ENCODE data around the gene KRTAP10-8. TPM values are rescaled to one million over a fixed set of nuclear protein-coding genes. Genes with fewer than 3 reads are reported as not detected.

Gene KRTAP10-8
- total and polyA plus RNA-seq, 2 experiments from 2014 or later: not detected

DNA sequence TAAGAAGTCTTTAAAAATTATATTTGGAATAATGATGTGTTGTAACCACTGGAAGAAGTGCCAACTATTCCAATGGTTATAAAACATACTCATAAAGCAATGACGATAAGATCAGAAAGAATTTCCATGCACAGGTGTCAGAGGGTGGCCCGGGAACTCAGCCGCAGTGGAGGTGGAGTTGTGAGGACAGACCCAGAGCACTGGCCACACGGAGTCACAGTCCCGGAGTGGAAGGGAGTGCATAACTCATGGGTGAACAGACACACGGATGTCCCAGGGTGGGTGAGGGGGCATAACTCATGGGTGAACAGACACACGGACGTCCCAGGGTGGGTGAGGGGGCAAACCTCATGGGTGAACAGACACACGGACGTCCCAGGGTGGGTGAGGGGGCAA lies 35.9 kb upstream of the KRTAP10-8 start:
- Histone ChIP-seq H3K4me3 (no peak overlapping the region), H4K20me1 (replicated peaks; ENCODE audit: insufficient read depth) (no peaks in the 10 kb centered on the region), H3K27ac (ENCODE audit: low read depth) (no peak overlapping the region), H2AFZ (no peak overlapping the region), H3K79me2 (replicated peaks; ENCODE audit: insufficient read depth) (no peaks in the 10 kb centered on the region), H3K27me3 (ENCODE audit: insufficient read depth) (no peaks in the 10 kb centered on the region), H3K4me2 (no peak overlapping the region), H3K36me3 (ENCODE audit: insufficient read depth) (no peaks in the 10 kb centered on the region), H3K4me1 (ENCODE audit: insufficient read depth) (no peaks in the 10 kb centered on the region), H3F3A (replicated peaks; ENCODE audit: low read depth) (no peaks in the 10 kb centered on the region), H3K9me2 (ENCODE audit: insufficient read depth) (no peaks in the 10 kb centered on the region)
- Mint-ChIP-seq H3K36me3 (ENCODE audit: low read depth) (peaks cover 7% of the 10 kb centered on the region), H3K4me1 (peaks cover 9% of the 10 kb centered on the region), H3K4me3 (no peak overlapping the region), H3K27ac (no peak overlapping the region), H3K9me3 (peaks cover 38% of the 10 kb centered on the region), H3K27me3 (ENCODE audit: insufficient read depth, low read depth, poor library complexity) (peaks cover 13% of the 10 kb centered on the region)
- DNase-seq (ENCODE audit: low spot score) (no peak), ATAC-seq (no peak)
- TF ChIP-seq, protein P1, sequence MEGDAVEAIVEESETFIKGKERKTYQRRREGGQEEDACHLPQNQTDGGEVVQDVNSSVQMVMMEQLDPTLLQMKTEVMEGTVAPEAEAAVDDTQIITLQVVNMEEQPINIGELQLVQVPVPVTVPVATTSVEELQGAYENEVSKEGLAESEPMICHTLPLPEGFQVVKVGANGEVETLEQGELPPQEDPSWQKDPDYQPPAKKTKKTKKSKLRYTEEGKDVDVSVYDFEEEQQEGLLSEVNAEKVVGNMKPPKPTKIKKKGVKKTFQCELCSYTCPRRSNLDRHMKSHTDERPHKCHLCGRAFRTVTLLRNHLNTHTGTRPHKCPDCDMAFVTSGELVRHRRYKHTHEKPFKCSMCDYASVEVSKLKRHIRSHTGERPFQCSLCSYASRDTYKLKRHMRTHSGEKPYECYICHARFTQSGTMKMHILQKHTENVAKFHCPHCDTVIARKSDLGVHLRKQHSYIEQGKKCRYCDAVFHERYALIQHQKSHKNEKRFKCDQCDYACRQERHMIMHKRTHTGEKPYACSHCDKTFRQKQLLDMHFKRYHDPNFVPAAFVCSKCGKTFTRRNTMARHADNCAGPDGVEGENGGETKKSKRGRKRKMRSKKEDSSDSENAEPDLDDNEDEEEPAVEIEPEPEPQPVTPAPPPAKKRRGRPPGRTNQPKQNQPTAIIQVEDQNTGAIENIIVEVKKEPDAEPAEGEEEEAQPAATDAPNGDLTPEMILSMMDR (conservative IDR thresholded peaks at IDR 0.05; ENCODE audit: low read depth in 2 of 2): no peak
- TF ChIP-seq, protein P2, sequence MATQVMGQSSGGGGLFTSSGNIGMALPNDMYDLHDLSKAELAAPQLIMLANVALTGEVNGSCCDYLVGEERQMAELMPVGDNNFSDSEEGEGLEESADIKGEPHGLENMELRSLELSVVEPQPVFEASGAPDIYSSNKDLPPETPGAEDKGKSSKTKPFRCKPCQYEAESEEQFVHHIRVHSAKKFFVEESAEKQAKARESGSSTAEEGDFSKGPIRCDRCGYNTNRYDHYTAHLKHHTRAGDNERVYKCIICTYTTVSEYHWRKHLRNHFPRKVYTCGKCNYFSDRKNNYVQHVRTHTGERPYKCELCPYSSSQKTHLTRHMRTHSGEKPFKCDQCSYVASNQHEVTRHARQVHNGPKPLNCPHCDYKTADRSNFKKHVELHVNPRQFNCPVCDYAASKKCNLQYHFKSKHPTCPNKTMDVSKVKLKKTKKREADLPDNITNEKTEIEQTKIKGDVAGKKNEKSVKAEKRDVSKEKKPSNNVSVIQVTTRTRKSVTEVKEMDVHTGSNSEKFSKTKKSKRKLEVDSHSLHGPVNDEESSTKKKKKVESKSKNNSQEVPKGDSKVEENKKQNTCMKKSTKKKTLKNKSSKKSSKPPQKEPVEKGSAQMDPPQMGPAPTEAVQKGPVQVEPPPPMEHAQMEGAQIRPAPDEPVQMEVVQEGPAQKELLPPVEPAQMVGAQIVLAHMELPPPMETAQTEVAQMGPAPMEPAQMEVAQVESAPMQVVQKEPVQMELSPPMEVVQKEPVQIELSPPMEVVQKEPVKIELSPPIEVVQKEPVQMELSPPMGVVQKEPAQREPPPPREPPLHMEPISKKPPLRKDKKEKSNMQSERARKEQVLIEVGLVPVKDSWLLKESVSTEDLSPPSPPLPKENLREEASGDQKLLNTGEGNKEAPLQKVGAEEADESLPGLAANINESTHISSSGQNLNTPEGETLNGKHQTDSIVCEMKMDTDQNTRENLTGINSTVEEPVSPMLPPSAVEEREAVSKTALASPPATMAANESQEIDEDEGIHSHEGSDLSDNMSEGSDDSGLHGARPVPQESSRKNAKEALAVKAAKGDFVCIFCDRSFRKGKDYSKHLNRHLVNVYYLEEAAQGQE (IDR thresholded peaks at IDR 0.05; ENCODE audit: unreplicated experiment): no peak
- TF ChIP-seq, protein P3, sequence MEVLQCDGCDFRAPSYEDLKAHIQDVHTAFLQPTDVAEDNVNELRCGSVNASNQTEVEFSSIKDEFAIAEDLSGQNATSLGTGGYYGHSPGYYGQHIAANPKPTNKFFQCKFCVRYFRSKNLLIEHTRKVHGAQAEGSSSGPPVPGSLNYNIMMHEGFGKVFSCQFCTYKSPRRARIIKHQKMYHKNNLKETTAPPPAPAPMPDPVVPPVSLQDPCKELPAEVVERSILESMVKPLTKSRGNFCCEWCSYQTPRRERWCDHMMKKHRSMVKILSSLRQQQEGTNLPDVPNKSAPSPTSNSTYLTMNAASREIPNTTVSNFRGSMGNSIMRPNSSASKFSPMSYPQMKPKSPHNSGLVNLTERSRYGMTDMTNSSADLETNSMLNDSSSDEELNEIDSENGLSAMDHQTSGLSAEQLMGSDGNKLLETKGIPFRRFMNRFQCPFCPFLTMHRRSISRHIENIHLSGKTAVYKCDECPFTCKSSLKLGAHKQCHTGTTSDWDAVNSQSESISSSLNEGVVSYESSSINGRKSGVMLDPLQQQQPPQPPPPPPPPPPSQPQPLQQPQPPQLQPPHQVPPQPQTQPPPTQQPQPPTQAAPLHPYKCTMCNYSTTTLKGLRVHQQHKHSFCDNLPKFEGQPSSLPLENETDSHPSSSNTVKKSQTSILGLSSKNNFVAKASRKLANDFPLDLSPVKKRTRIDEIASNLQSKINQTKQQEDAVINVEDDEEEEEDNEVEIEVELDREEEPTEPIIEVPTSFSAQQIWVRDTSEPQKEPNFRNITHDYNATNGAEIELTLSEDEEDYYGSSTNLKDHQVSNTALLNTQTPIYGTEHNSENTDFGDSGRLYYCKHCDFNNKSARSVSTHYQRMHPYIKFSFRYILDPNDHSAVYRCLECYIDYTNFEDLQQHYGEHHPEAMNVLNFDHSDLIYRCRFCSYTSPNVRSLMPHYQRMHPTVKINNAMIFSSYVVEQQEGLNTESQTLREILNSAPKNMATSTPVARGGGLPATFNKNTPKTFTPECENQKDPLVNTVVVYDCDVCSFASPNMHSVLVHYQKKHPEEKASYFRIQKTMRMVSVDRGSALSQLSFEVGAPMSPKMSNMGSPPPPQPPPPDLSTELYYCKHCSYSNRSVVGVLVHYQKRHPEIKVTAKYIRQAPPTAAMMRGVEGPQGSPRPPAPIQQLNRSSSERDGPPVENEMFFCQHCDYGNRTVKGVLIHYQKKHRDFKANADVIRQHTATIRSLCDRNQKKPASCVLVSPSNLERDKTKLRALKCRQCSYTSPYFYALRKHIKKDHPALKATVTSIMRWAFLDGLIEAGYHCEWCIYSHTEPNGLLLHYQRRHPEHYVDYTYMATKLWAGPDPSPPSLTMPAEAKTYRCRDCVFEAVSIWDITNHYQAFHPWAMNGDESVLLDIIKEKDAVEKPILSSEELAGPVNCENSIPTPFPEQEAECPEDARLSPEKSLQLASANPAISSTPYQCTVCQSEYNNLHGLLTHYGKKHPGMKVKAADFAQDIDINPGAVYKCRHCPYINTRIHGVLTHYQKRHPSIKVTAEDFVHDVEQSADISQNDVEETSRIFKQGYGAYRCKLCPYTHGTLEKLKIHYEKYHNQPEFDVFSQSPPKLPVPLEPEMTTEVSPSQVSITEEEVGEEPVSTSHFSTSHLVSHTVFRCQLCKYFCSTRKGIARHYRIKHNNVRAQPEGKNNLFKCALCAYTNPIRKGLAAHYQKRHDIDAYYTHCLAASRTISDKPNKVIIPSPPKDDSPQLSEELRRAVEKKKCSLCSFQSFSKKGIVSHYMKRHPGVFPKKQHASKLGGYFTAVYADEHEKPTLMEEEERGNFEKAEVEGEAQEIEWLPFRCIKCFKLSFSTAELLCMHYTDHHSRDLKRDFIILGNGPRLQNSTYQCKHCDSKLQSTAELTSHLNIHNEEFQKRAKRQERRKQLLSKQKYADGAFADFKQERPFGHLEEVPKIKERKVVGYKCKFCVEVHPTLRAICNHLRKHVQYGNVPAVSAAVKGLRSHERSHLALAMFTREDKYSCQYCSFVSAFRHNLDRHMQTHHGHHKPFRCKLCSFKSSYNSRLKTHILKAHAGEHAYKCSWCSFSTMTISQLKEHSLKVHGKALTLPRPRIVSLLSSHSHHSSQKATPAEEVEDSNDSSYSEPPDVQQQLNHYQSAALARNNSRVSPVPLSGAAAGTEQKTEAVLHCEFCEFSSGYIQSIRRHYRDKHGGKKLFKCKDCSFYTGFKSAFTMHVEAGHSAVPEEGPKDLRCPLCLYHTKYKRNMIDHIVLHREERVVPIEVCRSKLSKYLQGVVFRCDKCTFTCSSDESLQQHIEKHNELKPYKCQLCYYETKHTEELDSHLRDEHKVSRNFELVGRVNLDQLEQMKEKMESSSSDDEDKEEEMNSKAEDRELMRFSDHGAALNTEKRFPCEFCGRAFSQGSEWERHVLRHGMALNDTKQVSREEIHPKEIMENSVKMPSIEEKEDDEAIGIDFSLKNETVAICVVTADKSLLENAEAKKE (CRISPR knock-in tag; IDR thresholded peaks at IDR 0.05): no peak
- TF ChIP-seq ZNF114 (CRISPR knock-in tag; IDR thresholded peaks at IDR 0.05) (no peak), NANOG (IDR thresholded peaks at IDR 0.05; ENCODE audit: borderline replicate concordance) (no peak), CREB1 (CRISPR knock-in tag; IDR thresholded peaks at IDR 0.05; ENCODE audit: low read depth) (no peak), EZH2phosphoT487 (IDR thresholded peaks at IDR 0.05; ENCODE audit: unreplicated experiment) (no peak), POLR2AphosphoS5 (IDR thresholded peaks at IDR 0.05; ENCODE audit: low read depth) (no peak), ZNF331 (CRISPR knock-in tag; IDR thresholded peaks at IDR 0.05; ENCODE audit: low read depth) (no peak), EZH2 (IDR thresholded peaks at IDR 0.05; ENCODE audit: low read depth, unreplicated experiment) (no peak), STAT1 (IDR thresholded peaks at IDR 0.05; ENCODE audit: unreplicated experiment) (no peak), JUNB (IDR thresholded peaks at IDR 0.05; ENCODE audit: unreplicated experiment) (no peak)
- TF ChIP-seq, protein P4, sequence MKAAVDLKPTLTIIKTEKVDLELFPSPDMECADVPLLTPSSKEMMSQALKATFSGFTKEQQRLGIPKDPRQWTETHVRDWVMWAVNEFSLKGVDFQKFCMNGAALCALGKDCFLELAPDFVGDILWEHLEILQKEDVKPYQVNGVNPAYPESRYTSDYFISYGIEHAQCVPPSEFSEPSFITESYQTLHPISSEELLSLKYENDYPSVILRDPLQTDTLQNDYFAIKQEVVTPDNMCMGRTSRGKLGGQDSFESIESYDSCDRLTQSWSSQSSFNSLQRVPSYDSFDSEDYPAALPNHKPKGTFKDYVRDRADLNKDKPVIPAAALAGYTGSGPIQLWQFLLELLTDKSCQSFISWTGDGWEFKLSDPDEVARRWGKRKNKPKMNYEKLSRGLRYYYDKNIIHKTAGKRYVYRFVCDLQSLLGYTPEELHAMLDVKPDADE (IDR thresholded peaks at IDR 0.05): no peak
